ENCODE results near the gene TNNI2.

GRCh38 chr11:1834779-1835670, 3.8 kb upstream of the TNNI2 start, which contains the start of gene SYT8:
- no peak for TF ChIP-seq RCOR1 (conservative IDR thresholded peaks at IDR 0.05; ENCODE audit: low read depth, low read length)
- TF ChIP-seq CTCF (IDR thresholded peaks at IDR 0.05 in 2 of 3, conservative IDR thresholded peaks at IDR 0.05 in 1 of 3; ENCODE audit: control insufficient read depth in 2 of 3, extremely low read depth in 1 of 3, insufficient read depth in 1 of 3, low read depth in 3 of 3, low read length in 3 of 3): no peak
- no peak for TF ChIP-seq BRCA1 (IDR thresholded peaks at IDR 0.05; ENCODE audit: low read depth, low read length)
- no peak for TF ChIP-seq FOXK2 (IDR thresholded peaks at IDR 0.05)
- no peak for TF ChIP-seq RAD21 (IDR thresholded peaks at IDR 0.05; ENCODE audit: insufficient read depth, low read depth, low read length)
- no peak for TF ChIP-seq BCLAF1 (IDR thresholded peaks at IDR 0.05)
- no peak for TF ChIP-seq POLR2A (IDR thresholded peaks at IDR 0.05; ENCODE audit: low read depth, low read length)
- TF ChIP-seq SUPT20H (IDR thresholded peaks at IDR 0.05; ENCODE audit: borderline replicate concordance, control insufficient read depth, low read depth, low read length): no peak
- no peak for TF ChIP-seq EGR1 (IDR thresholded peaks at IDR 0.05; ENCODE audit: borderline replicate concordance in 1 of 2, low read depth in 2 of 2, low read length in 2 of 2)
- no peak for TF ChIP-seq FOXM1 (IDR thresholded peaks at IDR 0.05; ENCODE audit: low read depth, low read length)
